HG02970 (cell line): Measurements from ENCODE around the gene SMU1.
"Not testable (repeated sequence)": the region's sequence is repeated elsewhere in the genome, so short reads cannot be mapped to it uniquely, and the experiment has no call there.

Experiments
- ATAC-seq: cut with Tn5 transposase; IDR thresholded peaks from one replicate; pipeline ENCODE4 v1.9.1; 2021; ENCODE audit warnings: mild to moderate bottlenecking, moderate library complexity, moderate number of reproducible peaks; ENCODE audit not compliant: unreplicated experiment, low FRiP score

SMU1 gene

DNA sequence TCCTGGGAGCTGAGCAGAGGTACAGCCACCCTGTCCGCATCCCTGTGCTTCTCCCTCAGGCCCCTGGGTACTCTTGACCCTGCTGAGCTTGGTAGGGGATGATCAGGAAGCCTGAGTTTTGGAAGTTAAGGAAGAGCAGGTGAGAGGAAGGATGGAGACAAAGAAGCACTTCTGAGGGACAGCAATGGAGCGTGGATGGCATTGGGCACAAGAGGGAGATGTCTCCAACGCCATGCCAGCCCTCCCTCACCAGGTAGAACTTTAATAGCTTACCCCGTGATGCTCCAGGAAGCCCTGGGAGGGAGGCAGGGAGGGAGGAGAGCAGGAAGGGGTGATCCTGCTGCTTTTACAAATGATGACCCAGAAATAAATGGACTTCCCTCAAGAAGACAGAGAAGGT is 29.9 kb upstream of the SMU1 start:
- no peak for ATAC-seq

DNA sequence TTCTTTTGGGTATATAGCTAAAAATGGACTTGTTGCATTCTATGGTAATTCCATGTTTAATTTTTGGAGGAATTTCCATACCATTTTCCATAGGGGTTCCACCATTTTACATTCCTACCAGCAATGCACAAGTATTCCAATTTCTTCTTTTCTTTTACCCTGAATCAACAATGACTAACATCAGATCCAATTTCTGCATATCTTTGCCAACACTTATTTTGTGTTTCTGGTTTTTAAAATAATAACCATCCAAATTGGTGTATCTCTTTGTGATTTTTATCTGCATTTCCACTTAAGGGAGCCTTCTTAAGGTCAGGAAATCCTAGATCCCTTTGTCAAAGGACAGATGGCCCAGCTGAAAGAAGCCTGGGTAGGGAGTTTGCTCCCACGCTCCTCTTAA is 29.5 kb upstream of the SMU1 start:
- ATAC-seq: no peak

DNA sequence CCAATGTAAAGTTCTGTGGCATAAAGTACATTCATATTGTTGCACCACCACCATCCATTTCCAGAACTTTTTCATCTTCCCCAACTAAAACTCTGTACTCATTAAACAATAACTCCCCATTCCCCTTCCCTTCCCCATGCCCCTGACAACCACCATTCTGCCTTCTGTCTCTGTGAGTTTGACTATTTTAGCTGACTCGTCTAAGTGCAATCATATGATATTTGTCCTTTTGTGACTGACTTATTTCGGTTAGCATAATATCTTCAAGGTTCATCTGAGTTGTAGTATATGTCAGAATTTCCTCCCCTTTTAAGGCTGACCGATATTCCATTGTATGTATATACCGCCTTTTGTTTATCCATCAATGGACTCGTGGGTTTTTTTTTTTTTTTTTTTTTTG is 29.0 kb upstream of the SMU1 start:
- ATAC-seq: no peak

DNA sequence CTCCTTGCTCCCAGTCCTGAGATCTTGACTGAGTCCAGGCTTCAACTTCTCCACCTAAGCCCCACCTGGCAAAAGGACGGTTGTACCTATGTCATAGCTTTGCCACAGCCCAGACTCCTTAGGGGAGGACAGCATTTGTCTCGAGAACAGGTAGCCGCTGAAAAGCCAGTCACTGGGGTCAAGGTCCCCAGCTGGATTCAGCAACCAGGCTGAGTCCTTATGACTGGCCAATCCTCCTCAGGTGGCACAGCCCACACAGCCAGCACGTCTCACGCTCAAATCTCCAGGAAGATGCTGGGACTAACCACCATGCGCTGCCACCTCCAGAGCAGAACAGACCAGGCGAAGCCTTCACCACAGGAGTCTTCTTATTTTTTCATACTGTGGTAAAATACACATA is 27.9 kb upstream of the SMU1 start:
- no peak for ATAC-seq

DNA sequence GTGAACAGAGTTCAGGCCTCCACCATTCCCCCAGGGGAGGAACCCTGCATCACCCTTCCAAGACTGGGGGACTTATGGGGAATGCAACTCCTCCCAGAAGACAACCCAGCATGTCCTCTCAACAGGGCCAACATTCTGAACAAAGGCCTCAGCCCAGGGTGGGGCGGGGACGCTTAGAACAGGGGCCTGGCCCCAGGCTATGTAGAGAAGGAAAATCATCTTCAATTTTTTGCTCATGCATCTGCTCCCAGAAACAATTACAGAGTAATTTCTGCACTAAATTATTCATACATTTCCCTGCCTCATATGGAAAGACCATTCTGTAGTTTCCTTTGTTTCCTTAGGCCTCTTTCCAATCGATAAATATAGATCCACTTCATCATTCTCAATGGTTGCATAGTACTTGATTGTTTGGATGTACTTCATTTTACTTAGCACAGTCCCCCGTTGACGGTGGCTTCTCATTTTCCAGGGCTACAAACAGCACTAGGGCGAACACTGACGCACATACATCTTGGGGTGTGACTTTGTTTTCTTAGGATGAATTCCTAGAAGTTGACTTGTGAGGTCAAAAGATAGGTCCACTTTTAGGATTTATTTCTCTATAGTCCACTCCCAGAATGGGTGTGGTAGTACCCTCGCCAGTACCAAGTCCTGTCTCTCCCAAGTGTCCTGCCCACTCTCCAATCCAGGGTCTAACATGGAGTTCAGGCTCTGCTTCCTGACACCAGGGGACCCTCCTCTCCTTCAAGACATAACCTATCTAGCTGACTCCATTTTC is 27.2 kb upstream of the SMU1 start:
- no peak for ATAC-seq

DNA sequence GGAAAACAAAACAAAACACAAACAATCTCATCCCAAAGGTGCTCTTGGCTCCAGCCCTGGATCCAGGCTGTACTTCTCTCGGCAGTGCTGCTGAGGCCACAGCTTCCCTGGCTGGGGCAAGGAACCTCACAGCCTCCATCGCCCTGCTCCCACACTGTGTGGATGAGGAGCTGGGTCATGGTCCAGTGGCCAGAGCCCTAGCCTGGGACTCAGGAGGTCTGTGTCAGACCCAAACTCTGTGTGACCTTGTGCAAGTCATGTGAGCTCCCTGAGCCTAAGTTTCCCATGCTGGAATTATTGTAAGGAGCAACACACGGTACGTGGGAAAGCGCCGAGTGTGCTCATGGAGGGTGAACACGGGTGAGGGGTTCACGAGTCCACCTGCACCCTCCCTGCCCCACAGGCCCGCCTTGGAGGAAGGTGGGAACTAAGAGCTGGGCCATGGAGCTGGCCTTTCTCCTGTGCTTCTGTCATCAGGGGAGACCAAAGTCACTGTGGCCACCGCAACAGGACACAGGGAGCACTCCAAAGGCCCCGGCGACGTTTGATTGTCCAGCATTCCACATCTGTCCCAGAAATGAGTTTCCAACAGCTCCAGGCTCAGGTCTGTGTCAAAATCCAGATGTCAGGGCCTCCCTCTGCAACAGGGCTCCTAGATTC is 26.2 kb upstream of the SMU1 start:
- no peak for ATAC-seq

DNA sequence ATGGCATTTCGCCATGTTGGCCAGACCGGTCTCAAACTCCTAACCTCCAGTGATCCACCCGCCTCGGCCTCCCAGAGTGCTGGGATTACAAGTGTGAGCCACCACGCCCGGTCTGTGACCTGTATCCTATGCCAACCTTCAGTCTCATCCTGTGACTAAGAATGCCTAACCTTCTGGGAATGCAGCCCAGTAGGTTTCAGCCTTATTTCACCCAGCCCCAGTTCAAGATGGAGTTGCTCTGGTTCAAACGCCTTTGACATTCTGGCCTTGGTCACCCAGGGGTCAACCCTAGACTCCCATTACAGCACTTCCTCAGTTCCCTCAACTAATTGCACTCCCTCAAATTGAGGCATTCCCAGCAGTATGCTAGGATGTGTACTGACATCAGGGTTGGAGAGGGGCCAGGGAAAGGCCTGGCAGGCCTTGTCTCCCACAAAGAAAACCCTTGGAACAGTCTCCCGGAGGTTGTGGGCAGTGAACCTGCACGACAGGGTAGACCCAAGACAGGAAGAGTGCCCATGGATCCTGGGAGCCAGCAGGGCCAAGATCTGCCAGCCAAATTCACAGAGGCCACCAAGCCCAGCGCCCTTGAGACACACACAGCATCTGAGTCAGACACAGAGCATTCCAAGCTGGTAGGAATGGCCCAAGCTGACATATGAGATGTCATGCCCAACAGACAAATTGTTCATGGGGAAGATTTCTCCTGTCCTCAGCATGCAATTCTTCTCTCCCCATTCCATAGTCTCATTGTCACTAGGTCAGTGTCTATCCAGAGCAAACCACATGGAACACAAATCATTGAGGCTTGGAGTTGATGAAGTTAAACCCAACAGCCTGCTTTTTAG is 24.9 kb upstream of the SMU1 start:
- no peak for ATAC-seq

DNA sequence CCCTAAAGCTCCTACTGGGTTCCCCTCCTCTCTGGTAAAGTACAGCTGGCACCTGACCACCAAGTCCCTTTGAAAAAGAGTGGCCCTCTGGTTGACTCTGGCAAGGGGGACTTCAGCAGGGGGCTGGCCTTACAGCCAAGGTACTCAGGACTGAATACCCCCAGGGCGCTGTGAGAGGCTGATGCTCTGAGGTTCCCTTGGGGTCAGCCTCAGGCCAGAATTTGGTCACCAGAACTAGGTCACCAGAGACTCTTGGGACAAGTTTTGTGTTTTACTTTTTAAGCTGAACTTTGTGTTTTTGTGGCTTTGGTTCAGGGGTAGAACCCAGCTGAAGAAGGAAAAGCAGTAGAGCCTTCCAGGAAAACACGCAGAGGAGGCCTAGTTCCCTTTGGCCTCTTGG is 23.3 kb upstream of the SMU1 start:
- no peak for ATAC-seq

DNA sequence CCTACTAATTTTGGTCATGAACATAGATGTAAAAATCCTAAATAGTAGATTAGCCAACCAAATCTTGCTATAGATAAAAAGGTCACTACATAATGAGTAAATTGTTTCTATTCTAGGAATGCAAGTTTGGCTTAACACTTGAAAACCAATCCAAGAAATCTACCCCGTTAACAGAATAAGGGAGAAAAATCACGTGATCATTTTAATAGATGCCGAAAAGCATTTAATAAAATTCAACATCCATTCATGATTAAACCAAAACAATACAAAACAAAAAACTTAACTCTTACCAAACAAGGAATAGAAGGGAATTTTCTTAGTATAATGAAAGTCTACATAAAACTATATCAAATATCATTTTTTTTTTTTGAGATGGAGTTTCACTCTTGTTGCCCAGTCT is 20.7 kb upstream of the SMU1 start:
- ATAC-seq: no peak

DNA sequence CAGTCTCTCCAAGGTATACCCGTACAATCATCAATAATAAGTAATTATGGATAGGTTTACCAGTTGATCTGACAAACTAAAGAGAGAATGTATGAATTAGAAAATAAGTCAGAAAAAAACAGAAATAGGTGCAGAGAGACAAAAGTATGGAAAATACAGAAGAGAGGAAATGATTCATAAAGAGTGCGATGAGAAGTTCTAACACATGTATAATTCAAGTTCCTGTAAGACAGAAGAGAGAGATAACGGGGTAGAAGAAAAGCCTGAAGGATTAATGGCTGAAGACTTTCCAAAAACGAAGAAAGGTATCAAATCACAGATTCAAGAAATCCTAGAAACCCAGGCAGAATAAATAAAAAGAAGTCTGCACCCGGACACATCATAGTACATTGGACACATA is 16.2 kb upstream of the SMU1 start:
- no peak for ATAC-seq

DNA sequence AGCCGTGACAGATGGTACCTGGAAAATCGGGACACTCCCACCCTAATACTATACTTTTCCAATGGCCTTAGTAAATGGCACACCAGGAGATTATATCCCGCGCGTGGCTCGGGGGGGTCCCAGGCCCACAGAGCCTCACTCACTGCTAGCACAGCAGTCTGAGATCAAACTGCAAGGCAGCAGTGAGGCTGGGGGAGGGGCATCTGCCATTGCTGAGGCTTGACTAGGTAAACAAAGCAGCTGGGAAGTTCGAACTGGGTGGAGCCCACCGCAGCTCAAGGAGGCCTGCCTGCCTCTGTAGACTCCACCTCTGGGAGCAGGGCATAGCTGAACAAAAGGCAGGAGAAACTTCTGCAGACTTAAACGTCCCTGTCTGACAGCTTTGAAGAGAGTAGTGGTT is 9.2 kb upstream of the SMU1 start:
- ATAC-seq: not testable (repeated sequence)

DNA sequence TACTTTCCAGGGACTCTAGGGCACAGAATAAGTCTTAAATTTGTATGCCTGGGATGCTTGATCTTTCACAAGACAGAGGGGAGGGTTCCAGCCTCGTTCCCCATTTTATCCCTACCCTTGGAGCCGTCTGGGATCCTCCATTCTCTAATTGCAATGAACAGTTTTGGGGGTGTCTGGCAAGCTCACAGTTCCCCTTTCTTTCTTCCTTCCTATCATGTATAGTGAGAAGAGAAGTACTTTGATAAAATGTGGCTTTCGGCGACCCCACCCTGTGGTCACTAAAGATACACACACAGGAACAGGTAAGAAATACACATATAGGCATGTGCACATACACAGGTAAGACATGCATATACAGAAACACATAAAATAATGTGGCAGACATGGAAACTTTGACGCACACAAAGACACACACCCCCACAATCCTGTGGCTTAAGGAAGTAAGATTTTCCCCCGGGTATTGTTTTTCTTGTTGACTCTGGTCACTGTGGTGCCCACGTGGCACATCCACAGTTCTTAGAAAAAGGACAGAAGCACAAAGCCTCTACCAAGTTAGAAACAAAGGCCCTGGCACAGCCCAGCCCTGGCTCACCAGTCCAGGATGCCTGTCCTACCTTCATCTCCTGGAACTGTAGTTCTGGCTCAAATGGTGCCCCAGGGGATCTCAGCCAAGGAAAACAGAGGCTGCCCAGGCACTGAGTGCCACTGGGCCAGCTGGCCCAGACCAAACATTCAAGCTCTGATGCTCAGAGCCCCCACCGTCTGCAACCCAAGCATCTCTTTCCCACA is 6.3 kb upstream of the SMU1 start:
- no peak for ATAC-seq

DNA sequence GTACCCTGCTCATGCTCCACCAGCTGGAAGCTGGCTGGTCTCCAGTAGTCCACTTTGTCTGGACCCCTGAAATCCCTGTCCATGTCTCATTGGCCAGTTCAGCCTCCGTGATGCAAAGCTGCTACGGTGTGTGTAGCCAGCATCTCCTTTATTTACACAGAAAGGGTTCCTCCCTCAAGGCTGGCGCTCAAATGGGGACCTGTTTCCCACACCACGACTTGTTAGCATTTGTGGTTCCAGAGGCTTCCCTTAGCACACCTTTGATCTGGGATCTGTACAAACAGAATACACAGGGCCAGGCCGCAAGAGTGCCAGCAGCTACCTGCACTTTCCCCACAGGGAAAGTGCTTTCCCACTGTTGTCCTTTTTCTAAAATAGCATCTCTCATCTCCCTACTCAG is 5.7 kb upstream of the SMU1 start:
- ATAC-seq: no peak

DNA sequence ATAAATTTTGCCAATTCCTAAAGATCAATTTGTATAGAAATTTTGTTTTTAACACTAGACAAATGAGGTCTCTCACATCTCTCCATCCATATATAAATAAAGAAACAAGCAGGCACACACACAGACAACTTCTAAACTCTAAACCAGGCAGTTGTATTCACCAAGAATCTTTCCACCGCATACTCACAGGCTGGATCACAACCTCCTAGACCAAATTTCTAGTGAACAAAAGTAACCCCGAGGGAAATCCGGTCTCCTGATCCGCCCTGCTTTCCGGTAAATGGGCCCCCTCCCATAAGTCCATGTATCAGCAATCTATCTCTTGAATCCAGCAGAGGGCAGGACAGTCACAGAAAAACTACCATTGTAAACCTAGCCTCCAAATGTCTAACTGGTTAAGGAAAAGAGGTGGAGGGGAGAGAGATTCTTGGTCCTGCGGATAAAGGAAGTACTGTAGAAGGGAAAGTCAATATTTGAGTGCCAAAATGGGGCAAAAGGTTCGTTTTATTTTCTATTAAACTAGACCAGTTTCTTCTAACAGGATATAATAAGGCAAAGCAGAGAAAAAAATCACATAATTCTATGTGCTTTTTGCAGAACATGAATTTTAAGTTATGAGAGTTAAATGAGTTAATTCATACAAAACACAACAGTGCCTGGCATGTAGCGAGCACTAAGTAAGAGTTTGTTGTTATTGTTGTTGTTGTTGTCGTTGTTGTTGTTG is 4.8 kb upstream of the SMU1 start:
- ATAC-seq: no peak

DNA sequence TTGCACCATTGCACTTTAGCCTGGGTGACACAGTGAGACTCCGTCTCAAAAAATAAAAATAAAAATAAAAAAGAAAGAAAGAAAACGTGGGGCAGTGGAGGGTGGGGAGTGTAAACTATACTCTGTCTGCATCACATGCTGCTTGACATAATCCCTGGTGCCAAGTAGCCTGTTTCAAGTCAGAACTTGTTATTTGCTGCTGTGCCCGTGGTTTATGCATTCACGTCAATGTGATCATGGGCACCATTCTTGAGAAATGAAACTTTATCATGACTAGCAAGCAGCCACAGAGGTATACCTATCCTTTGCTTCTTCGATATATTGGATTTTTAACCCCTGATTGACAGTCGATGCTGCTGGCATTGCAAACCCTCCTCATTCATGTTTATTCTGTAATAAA is 4.1 kb upstream of the SMU1 start:
- no peak for ATAC-seq

DNA sequence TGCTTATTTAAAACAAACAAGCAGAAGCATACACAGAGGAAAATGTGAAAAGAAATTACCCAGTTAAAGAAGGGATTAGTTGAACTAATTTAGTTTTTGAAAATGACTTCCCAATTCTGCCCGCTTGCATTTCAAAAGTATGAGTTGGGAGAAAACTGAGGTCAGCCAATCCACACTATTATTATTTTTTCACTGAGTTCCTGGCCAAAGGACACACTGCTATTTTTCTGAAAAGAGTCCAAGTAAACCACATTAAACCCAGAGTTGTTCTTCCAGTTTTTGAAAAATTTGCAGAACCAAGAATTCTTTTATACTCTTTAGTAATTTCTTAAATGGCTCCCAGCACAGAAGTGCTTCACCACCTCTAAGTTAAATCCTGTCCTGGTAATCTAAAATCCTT is 7.5 kb downstream of the SMU1 start:
- no peak for ATAC-seq

DNA sequence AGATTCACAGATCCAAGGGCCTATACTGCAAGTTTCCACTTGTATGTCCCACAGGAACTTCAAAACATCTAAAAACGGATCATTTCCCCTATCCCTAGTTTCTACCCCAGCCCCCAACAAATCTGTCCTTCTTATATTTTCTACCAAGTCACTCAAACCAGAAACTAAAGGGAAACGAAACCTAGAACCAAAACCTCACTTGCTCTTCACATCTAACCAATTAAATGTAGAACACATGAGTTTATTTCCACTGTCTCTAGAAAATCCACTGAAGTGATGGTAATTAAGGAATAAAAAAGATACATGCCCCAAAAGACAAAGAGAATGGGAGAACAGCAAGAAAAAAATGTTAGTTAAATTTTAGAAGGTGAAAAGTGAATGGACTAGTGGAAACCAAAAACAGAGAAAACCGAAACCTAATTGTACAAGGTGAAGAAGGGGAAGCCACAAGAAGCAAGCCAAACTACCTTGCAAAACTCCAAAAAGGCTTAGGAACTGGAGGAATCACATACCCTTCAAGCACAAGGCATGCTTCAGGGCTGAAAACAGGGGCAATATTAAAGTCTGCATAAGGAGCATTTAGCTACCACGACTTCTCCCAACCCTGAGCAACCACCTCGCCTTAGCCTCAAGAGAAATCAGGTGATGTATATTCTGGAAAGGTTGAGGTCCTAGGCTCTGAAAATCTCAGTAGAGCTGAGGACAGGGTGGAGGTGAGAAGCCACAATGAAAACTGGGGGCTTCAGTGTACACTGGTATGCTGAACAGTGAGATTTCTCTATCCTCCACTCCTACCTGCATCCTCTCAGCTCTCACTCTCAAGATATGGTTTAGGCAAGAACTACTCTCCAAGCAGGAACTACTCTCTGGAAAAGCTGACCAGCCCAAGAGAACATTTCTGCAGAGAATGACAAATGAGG is 11.1 kb downstream of the SMU1 start:
- ATAC-seq: no peak

DNA sequence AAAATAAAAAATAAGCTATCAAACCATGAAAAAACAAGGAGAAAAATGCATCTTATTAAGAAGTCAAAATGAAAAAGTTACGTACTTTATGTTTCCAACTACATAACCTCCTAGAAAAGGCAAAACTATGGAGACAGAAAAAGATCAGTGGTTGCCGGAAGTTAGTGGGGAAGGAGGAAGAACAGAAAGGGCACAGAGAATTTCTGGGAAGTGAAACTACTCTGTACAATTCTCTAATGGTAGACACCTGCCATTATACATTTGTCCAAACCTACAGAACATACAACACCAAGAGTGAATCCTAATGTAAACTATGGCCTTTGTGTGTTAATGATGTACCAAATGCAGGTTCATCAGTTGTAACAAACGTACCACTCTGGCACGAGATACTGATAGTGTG is 25.3 kb downstream of the SMU1 start:
- no peak for ATAC-seq
